Measurements from ENCODE around the gene HOXB9. TPM values are rescaled to one million over a fixed set of nuclear protein-coding genes. Genes with fewer than 3 reads are reported as not detected.
A peak's percentile ranks its signal among the peaks of the same experiment; 100 is the strongest.

The HOXB9 gene
- total and polyA plus RNA-seq, 9 of the 15 experiments (the other 6 are each of a cell fraction or from before 2014, with no cell fraction given): 3.1 to 196 (median 77.6) TPM

GRCh38 chr17:48630009-48630924, 4.1 kb upstream of the HOXB9 start (continued):
- TF ChIP-seq REST (IDR thresholded peaks at IDR 0.05; ENCODE audit: borderline replicate concordance): no peak
- TF ChIP-seq REST (CRISPR knock-in tag; IDR thresholded peaks at IDR 0.05; ENCODE audit: low read depth): no peak
- TF ChIP-seq CEBPG (CRISPR knock-in tag; IDR thresholded peaks at IDR 0.05): no peak
- TF ChIP-seq CEBPG (tag; conservative IDR thresholded peaks at IDR 0.05 in 1 of 2, IDR thresholded peaks at IDR 0.05 in 1 of 2): peak in 1 of 2 experiments; percentile 8; a peak in 1 of 4 replicates
- TF ChIP-seq ZBTB2 (IDR thresholded peaks at IDR 0.05): no peak

Data from K562 (cell line).